SW 1271 (cell line): ENCODE results near the gene LIPC.
A peak's percentile ranks its signal among the peaks of the same experiment; 100 is the strongest.

Experiments
- DNase-seq, 2 experiments: peaks; one replicate each; lab custom pipeline; 2025; lab: John Stamatoyannopoulos, UW

LIPC gene

GRCh38 chr15:58495891-58496408, 64.2 kb downstream of the LIPC start:
- no peak for DNase-seq

GRCh38 chr15:58497046-58497785, 65.4 kb downstream of the LIPC start:
- DNase-seq, result no peak

GRCh38 chr15:58498821-58499580, 67.2 kb downstream of the LIPC start:
- no peak for DNase-seq

GRCh38 chr15:58501006-58501405, 69.2 kb downstream of the LIPC start:
- DNase-seq, result no peak

- DNase-seq, result no peak
Observed at GRCh38 chr15:58501636-58502188, 69.9 kb downstream of the LIPC start.

GRCh38 chr15:58503139-58504027, 71.6 kb downstream of the LIPC start:
- no peak for DNase-seq

- DNase-seq, result no peak
Observed at GRCh38 chr15:58504674-58505234, 73.0 kb downstream of the LIPC start.

DNA sequence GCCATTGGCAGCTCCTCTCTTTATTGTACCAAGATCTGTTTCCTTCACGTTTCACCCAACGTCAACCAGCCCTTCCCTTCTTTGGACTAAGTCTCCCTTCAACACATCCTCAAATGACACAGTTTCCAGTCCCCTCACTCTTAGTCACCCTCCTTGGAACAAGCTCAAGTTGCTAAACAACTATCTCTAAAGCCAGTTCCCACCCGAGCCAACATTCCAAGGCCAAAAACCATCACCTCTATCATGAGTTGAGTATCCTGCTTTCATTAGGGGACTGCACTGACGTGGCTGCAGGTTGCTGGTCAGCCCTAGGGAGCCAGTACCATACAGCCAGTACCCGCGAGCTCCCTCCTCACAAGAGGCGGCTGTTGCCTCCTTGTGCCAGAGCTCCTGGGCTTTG, 73.8 kb downstream of the LIPC start:
- no peak for DNase-seq

DNA sequence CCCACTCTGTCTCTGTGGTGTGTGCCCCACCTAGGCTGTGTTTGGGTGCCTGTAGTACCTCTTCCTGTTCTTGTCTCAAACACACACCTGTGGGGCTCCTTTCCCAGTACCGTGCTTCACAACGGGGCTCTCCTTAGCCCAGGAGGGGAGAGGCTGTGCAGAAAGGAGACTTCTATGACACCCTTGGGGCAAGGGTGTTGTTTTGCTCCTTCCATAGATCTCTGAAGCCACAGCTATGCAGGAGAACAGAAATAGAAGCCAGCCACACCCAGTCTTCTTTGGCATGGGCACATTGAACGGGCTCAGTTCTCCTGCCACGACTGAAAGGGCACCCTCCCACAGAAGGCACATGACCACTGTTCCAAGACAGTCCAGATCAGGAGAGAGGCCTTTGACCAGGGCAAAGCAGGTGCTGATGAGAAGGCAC, 74.3 kb downstream of the LIPC start:
- no peak for DNase-seq

GRCh38 chr15:58506783-58507668, 75.2 kb downstream of the LIPC start:
- no peak for DNase-seq

DNA sequence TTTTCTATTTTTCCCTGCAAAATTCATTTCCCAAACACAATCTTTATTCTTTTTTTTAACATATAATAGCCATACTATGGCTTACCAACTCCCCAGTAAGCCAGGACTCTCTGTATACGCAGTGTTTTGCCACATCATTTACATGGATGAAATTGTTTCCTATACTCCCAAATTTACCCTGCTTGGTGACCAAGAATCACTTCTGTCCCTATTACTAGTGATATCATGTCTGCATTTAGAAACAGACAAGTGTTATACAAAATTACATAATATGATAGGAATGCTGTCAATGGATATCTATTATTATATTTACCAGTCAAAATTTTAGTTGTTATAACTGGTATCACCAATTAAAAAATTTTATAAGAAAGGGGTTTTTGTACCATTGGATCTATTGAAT, 77.8 kb downstream of the LIPC start:
- DNase-seq, result no peak

DNA sequence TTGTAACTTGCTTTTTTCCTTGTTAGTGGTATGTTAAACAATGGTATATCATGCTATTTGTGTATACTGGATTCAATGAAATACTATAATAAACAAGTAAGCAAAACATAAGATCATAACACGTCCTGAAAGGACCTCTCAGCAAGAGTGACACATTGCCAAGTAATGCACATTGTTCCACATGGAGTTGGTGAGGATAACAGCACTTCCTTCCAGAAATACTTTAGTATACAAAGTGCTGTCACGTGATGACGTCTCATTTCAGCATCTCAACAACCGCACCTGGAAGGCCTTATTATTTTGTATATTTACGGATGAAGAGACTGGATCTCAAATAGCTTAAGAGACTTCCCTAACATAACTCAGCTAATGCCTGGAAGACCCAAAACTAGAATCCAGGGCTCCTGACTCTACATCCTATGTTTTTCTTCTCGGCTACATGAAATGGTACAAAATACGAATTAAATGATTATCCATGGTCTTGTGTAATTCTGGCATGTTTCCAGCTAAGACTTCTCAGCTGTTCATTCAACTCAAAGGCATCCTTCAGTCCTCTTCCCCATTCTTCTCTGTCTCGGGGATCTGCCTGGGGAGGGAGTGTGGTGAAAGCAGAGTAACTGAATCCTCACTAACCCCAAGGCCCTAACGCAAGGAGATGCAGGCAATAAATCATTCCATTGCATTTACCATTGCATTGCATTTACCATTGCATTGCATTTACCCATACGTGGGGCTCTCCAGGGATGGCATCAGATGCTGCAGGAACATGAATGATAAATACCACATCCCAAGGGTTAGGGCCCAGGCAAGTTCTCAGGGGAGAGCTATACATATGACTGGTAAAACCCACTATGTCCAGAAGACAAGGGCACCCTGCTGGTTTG, 79.2 kb downstream of the LIPC start:
- DNase-seq, result peak in 1 of 2 experiments; percentile 13

DNA sequence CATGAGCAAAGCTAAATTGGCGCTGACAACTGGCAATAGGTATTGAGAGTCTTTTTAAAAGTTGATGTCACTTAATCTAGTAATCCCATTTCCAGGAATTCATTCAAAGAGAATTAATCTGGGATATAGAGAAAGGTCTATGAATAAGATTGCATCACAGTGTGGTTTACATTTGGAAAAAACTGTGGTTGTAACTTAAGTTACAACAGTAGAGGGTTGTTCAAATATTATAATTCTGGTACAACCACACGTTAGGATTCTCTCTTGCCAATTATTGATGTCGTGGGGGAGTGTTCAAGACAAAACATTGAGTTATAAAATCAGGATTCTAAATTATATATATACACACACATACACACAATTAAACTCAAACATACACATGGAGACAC, 79.8 kb downstream of the LIPC start:
- no peak for DNase-seq

- DNase-seq, result no peak
Observed at GRCh38 chr15:58512522-58512921, 80.7 kb downstream of the LIPC start.

- no peak for DNase-seq
Observed at GRCh38 chr15:58513008-58513407, 81.2 kb downstream of the LIPC start.

DNA sequence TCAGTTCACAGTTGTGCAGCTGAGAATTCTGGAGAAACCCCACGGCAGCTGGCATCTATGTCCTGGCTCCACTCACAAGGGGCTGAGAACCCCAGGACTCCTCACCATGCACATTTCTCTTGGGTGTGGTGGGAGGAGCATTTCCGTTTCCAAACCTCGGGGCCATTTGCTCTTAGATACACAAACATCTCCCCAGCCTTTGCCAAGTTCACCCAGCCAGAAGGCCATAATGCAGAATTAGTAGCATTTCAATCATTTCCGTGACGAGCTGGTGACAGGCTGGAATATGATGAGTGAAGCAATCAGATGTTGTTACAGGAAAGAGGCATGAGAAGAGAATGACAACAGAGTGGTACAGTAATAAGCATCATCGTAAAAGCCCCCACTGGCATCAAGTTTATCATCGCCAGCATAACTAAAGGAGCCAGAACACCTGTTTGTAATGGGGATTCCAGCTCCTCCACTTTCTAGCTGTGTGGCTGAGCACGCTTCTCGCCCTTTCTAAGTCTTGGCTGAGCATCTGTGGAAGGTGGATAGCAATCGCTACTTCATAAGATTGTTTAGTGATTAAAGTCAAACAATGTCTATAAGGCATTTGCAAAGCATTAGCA, 82.0 kb downstream of the LIPC start:
- no peak for DNase-seq

GRCh38 chr15:58515807-58516206, 84.0 kb downstream of the LIPC start:
- no peak for DNase-seq

- no peak for DNase-seq
Observed at GRCh38 chr15:58517252-58517681, 85.5 kb downstream of the LIPC start.
